Neutrophil (primary cell): Measurements from ENCODE around the gene HOXB4.

Source experiments
- H3K27ac ChIP-seq: fragments of 200-600 bp; sonication (generic); 2 replicates; pipeline ENCODE4 v1.5.1; 2016; ENCODE audit warnings: mild to moderate bottlenecking, moderate library complexity
- H3K27me3 ChIP-seq: fragments of 200-600 bp; sonication (generic); 2 replicates; pipeline ENCODE4 v1.6.0; 2016; ENCODE audit warnings: mild to moderate bottlenecking
- H3K36me3 ChIP-seq: fragments of 200-600 bp; sonication (generic); 2 replicates; pipeline ENCODE4 v1.5.1; 2017
- H3K4me1 ChIP-seq, 2 experiments: fragments of 200-600 bp in 1 of 2; sonication (generic) in 1 of 2; 1 replicate in 1 of 2; 2 replicates in 1 of 2; pipeline versions ENCODE4 v1.5.1 to v1.6.1; 2013 to 2016; ENCODE audit warnings: low read depth in 1 of 2, low read length in 1 of 2, mild to moderate bottlenecking in 1 of 2, moderate library complexity in 1 of 2; ENCODE audit not compliant: control insufficient read depth in 1 of 2, insufficient read depth in 1 of 2
- H3K4me3 ChIP-seq, 2 experiments: fragments of 200-600 bp in 1 of 2; sonication (generic) in 1 of 2; 1 replicate in 1 of 2; 2 replicates in 1 of 2; pipeline ENCODE4 v1.5.1; 2013 to 2016; ENCODE audit warnings: low read depth in 1 of 2, low read length in 1 of 2, mild to moderate bottlenecking in 1 of 2, moderate library complexity in 1 of 2
- H3K9me3 ChIP-seq: fragments of 200-600 bp; sonication (generic); 2 replicates; pipeline ENCODE4 v1.5.1; 2016
- TF ChIP-seq, protein P1 (sequence below): fragments of 200-600 bp; sonication (generic); IDR thresholded peaks from 2 replicates; pipeline ENCODE4 v1.5.1; 2016; ENCODE audit warnings: antibody characterized with exemption

Gene HOXB4

GRCh38 chr17:48599354-48599753, 21.2 kb upstream of the HOXB4 start:
- Histone ChIP-seq H3K4me1 (peaks cover 3 to 8% of the 10 kb centered on the region in 2 experiments), H3K36me3 (no peaks in the 10 kb centered on the region), H3K9me3 (no peaks in the 10 kb centered on the region), H3K27ac (no peak overlapping the region), H3K27me3 (peaks cover 100% of the 10 kb centered on the region), H3K4me3 (no peak overlapping the region)
- TF ChIP-seq, protein P1, sequence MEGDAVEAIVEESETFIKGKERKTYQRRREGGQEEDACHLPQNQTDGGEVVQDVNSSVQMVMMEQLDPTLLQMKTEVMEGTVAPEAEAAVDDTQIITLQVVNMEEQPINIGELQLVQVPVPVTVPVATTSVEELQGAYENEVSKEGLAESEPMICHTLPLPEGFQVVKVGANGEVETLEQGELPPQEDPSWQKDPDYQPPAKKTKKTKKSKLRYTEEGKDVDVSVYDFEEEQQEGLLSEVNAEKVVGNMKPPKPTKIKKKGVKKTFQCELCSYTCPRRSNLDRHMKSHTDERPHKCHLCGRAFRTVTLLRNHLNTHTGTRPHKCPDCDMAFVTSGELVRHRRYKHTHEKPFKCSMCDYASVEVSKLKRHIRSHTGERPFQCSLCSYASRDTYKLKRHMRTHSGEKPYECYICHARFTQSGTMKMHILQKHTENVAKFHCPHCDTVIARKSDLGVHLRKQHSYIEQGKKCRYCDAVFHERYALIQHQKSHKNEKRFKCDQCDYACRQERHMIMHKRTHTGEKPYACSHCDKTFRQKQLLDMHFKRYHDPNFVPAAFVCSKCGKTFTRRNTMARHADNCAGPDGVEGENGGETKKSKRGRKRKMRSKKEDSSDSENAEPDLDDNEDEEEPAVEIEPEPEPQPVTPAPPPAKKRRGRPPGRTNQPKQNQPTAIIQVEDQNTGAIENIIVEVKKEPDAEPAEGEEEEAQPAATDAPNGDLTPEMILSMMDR: no peak

DNA sequence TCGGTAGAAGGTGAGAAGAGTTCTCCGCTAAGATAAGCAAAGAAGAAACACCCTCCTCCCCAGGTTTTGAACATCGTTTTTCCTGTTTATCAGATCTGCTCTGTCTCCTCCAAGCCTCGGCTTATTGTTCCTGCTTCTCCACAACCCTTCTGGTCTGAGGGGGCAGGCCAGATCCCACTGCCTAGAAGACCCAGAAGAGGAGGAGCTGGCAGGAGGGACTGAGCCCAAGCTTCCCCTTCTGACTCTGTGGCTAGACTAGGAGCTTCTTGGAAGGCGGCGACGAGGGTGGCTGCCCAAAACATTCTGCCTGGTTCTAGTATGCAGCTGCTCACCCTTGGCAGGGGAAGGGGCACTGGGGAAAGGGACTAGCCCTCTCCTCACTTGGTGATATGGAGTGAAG, 20.6 kb upstream of the HOXB4 start:
- Histone ChIP-seq H3K27ac (no peak overlapping the region), H3K36me3 (no peaks in the 10 kb centered on the region), H3K27me3 (peaks cover 100% of the 10 kb centered on the region), H3K4me1 (peaks cover 6 to 8% of the 10 kb centered on the region in 2 experiments), H3K9me3 (no peaks in the 10 kb centered on the region), H3K4me3 (no peak overlapping the region)
- TF ChIP-seq, protein P1: no peak

DNA sequence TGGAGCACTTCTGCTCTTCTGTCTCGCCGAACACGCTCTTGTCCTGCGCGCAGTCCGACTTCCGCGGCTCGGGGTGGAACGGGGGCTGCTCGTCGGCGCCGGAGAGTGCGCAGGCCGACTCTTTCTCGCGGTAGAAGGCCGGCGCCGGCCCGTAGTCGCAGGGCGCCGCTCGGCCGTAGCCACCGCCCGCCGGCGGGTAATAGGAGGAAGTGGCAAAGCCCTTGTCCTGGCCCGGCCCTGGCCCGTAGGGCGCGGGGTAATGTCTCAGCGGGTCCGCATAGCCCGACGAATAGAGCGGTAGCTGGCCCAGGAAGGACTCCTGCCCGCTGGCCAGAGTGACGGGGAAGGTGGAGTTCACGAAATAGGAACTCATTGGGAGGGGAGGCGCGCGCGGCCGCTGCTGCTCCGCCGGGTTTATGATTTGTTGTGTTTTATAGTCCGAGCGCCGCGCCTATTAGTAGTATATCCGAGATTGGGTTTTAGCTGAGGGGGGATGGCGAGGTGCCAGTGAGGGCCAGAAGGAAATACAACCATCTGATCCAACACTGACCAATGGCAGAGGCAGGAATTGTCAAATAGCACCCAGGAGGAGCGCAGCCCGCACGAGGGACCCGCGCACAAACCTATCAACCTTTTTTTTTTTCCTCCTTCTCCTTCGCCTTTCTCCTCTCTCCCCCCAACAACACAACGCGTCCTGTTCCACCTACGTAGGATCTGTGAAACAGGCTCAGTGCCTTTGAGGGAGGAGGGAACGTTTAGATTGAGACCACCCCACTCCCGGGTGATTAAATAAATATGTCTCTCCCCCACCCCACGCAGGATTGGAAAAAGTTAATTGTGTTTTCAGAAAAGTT, 19.9 kb upstream of the HOXB4 start:
- no peak overlapping the region for H3K27ac ChIP-seq
- peak overlapping the region in 1 of 2 experiments; percentile 5 for H3K4me3 ChIP-seq
- H3K9me3 ChIP-seq: no peaks in the 10 kb centered on the region
- H3K36me3 ChIP-seq: no peaks in the 10 kb centered on the region
- TF ChIP-seq, protein P1: no peak
- H3K27me3 ChIP-seq: peaks cover 100% of the 10 kb centered on the region
- peaks cover 6 to 15% of the 10 kb centered on the region in 2 experiments for H3K4me1 ChIP-seq

DNA sequence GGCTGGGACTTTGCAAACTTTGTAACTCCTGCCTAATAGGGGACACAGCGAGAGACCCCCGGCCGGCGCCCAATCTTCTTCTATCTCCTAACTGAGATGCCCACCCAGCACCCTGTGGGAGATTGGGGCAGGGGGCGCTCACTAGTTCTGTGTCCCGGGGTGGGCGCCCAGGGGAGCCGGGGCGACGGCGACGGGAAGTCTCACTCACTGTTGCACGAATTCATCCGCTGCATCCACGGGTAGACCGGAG, 19.3 kb upstream of the HOXB4 start:
- no peak overlapping the region for H3K27ac ChIP-seq
- TF ChIP-seq, protein P1: no peak
- H3K9me3 ChIP-seq: no peaks in the 10 kb centered on the region
- peak overlapping the region in 1 of 2 experiments; percentile 5 for H3K4me3 ChIP-seq
- no peaks in the 10 kb centered on the region for H3K36me3 ChIP-seq
- H3K27me3 ChIP-seq: peaks cover 100% of the 10 kb centered on the region
- peaks cover 6 to 16% of the 10 kb centered on the region in 2 experiments for H3K4me1 ChIP-seq

DNA sequence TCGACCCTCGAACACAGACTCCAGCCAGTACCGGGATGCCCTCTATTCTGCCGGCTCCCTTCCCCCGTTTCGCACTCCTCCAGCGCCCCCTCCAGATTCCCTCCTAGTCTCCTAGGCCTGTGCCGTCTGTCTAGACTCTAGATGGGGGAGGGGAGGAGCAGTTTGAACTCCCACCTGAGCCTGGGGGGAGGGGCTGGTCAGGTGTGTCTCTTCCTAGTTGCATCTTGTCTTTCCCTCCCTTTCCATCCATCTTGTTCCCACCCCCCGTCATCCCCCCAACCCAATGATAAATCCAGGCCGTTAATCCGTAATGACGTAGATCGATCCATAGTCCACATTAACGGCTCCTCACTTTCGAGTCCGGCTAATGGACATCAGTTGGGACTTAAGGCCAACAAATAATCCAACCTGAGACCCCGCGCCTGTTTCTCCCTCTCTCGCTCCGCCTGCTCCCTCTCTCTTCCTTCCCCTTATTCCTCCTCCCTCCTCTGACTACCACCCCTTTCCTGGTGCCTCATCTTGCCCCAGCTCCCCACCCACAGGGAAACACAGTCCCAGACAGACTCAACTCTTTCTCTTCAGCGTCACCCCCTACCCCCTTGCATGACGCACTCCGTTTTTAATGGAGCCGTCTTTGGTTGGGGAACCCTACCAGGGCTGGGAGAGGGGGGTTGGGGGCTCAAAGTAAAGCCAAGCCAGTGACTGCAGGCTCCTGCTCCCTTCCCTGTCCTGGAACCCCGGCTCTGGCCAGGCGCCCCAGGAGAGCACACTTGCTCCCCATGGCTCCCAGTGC, 18.8 kb upstream of the HOXB4 start:
- Histone ChIP-seq H3K27ac (no peak overlapping the region), H3K36me3 (no peaks in the 10 kb centered on the region), H3K4me1 (peaks cover 6 to 16% of the 10 kb centered on the region in 2 experiments), H3K27me3 (peaks cover 100% of the 10 kb centered on the region), H3K9me3 (no peaks in the 10 kb centered on the region), H3K4me3 (no peak overlapping the region)
- TF ChIP-seq, protein P1: no peak
